HUES64 (cell line): Measurements from ENCODE around the gene STK10.

Experiments used
- H3K27ac ChIP-seq: 2 replicates; pipeline ENCODE4 v1.7.0; 2013; ENCODE audit warnings: low read depth, low read length, inconsistent platforms
- H3K27me3 ChIP-seq: 2 replicates; pipeline ENCODE4 v1.6.1; 2013; ENCODE audit warnings: mild to moderate bottlenecking, low read length; ENCODE audit not compliant: insufficient read depth
- H3K36me3 ChIP-seq: 2 replicates; pipeline ENCODE4 v1.6.1; 2013; ENCODE audit warnings: mild to moderate bottlenecking, low read length; ENCODE audit not compliant: insufficient read depth
- H3K4me1 ChIP-seq: 2 replicates; pipeline ENCODE4 v1.6.1; 2013; ENCODE audit warnings: mild to moderate bottlenecking, low read length, moderate library complexity; ENCODE audit not compliant: insufficient read depth
- H3K4me3 ChIP-seq: 2 replicates; pipeline ENCODE4 v1.5.1; 2013; ENCODE audit warnings: mild to moderate bottlenecking, low read length, moderate library complexity
- H3K9ac ChIP-seq: 2 replicates; pipeline ENCODE4 v1.6.1; 2013; ENCODE audit warnings: mild to moderate bottlenecking, low read depth, low read length
- H3K9me3 ChIP-seq: 2 replicates; pipeline ENCODE4 v1.6.1; 2013; ENCODE audit warnings: low read depth, low read length; ENCODE audit not compliant: insufficient read depth
- WGBS: fragments of 150-250, 120-280 bp; methylation state at CpG from one replicate; pipeline ENCODE4 v1.1.7; 2013; ENCODE audit warnings: missing lambda C conversion rate; 5-methylcytosine and 5-hydroxymethylcytosine counted together

STK10 gene

GRCh38 chr5:172105811-172106210 lies 82.2 kb downstream of the STK10 start:
- H3K36me3 ChIP-seq = no peaks in the 10 kb centered on the region
- H3K27me3 ChIP-seq = no peaks in the 10 kb centered on the region
- H3K4me1 ChIP-seq = peaks cover 29% of the 10 kb centered on the region
- no peak overlapping the region for H3K4me3 ChIP-seq
- no peaks in the 10 kb centered on the region for H3K9me3 ChIP-seq
- 95% methylated on average over 14 of the region's 14 CpGs for WGBS
- no peak overlapping the region for H3K9ac ChIP-seq
- H3K27ac ChIP-seq = no peak overlapping the region

GRCh38 chr5:172104801-172105701 lies 83.0 kb downstream of the STK10 start:
- 90% methylated on average over 17 of the region's 17 CpGs for WGBS
- peak overlapping the region; percentile 65; the same call in 1 of the 2 replicates for H3K27ac ChIP-seq

DNA sequence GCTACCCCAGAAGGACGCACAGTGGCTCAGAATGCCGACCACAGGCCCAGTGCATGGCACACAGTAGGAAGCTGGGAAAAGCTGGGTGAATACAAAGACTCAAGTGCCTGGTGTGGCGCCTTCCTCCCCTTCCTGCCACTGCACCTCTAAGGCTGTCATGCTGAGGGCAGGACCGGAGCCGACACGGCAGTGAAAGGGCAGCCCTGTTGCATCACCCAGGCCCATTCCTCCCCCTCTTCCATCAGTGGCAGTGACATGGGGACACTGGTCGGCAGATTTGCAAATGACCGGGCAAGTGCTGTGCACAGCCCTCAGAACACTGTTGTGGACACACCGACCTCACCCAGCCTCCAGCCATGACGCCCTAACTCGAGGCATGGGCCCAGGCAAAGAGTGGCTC lies 84.0 kb downstream of the STK10 start:
- no peak overlapping the region for H3K4me3 ChIP-seq
- peaks cover 29% of the 10 kb centered on the region for H3K4me1 ChIP-seq
- H3K27ac ChIP-seq = peak overlapping the region; percentile 65; the same call in 1 of the 2 replicates
- H3K27me3 ChIP-seq = no peaks in the 10 kb centered on the region
- H3K36me3 ChIP-seq = no peaks in the 10 kb centered on the region
- no peaks in the 10 kb centered on the region for H3K9me3 ChIP-seq
- 72% methylated on average over 11 of the region's 11 CpGs for whole genome bisulfite sequencing
- H3K9ac ChIP-seq = no peak overlapping the region

More at GRCh38 chr5:172104801-172105701, 83.0 kb downstream of the STK10 start:
- no peaks in the 10 kb centered on the region for H3K9me3 ChIP-seq
- H3K9ac ChIP-seq = no peak overlapping the region
- no peak overlapping the region for H3K4me3 ChIP-seq
- H3K36me3 ChIP-seq = no peaks in the 10 kb centered on the region
- no peaks in the 10 kb centered on the region for H3K27me3 ChIP-seq
- peaks cover 29% of the 10 kb centered on the region for H3K4me1 ChIP-seq

GRCh38 chr5:172102913-172103626 lies 85.0 kb downstream of the STK10 start:
- H3K27ac ChIP-seq = peak overlapping the region; percentile 69; the same call in 1 of the 2 replicates
- H3K9ac ChIP-seq = no peak overlapping the region
- WGBS = 42% methylated on average over 21 of the region's 21 CpGs
- no peaks in the 10 kb centered on the region for H3K27me3 ChIP-seq
- no peaks in the 10 kb centered on the region for H3K36me3 ChIP-seq
- peaks cover 29% of the 10 kb centered on the region for H3K4me1 ChIP-seq
- no peak overlapping the region for H3K4me3 ChIP-seq
- no peaks in the 10 kb centered on the region for H3K9me3 ChIP-seq

GRCh38 chr5:172102218-172102870 lies 85.7 kb downstream of the STK10 start:
- 93% methylated on average over 22 of the region's 22 CpGs for WGBS

DNA sequence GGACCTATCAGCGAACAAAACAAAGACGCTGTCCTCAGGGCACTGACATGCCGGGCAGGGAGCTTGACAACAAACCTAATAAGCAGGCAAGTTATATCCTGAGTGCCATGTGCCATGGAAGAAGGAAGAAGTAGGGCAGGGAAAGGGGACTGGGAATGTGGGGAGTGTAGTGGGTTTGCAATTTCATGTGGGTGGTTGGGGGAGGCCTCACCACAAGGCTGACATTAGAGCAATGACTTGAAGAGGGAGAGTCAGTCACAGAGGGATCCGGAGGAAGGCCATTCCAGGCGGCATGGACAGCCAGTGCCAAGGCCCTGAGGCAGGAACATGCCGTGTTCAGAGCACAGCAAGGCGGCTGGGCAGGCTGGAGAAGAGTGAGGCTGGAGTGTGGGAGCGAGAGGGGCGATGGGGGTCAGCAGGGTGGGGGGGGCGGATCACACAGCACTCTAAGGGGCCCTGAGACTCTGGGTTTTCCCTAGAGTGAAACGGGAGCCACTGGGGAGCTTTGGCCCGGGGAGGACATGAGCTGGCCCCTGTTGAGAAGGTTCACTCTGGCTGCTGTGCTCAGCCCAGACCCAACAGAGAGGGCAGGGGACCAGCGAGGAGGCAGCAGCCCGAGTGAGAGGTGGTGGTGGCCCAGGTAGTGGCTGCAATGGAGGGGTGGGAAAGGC lies 86.3 kb downstream of the STK10 start:
- H3K9ac ChIP-seq = no peak overlapping the region
- H3K9me3 ChIP-seq = no peaks in the 10 kb centered on the region
- H3K27me3 ChIP-seq = no peaks in the 10 kb centered on the region
- no peak overlapping the region for H3K4me3 ChIP-seq
- no peaks in the 10 kb centered on the region for H3K36me3 ChIP-seq
- WGBS = 93% methylated on average over 14 of the region's 14 CpGs
- H3K27ac ChIP-seq = no peak overlapping the region
- peaks cover 21% of the 10 kb centered on the region for H3K4me1 ChIP-seq

More at GRCh38 chr5:172102218-172102870, 85.7 kb downstream of the STK10 start:
- H3K27me3 ChIP-seq = no peaks in the 10 kb centered on the region
- no peak overlapping the region for H3K27ac ChIP-seq
- no peaks in the 10 kb centered on the region for H3K9me3 ChIP-seq
- H3K9ac ChIP-seq = no peak overlapping the region
- peaks cover 25% of the 10 kb centered on the region for H3K4me1 ChIP-seq
- H3K4me3 ChIP-seq = no peak overlapping the region
- H3K36me3 ChIP-seq = no peaks in the 10 kb centered on the region

- Histone ChIP-seq H3K36me3 (no peaks in the 10 kb centered on the region), H3K4me3 (no peak overlapping the region)
- WGBS = 95% methylated on average over 4 of the region's 4 CpGs
Observed at GRCh38 chr5:172098883-172099282, 89.1 kb downstream of the STK10 start.

GRCh38 chr5:172098046-172098445 lies 90.0 kb downstream of the STK10 start:
- 95% methylated on average over 6 of the region's 6 CpGs for WGBS
- Histone ChIP-seq H3K4me1 (peaks cover 15% of the 10 kb centered on the region), H3K36me3 (0 out of 2 replicates have a peak, but pooled peaks cover 3% of the 10 kb centered on the region), H3K27me3 (no peaks in the 10 kb centered on the region), H3K9me3 (no peaks in the 10 kb centered on the region), H3K27ac (no peak overlapping the region), H3K4me3 (no peak overlapping the region), H3K9ac (no peak overlapping the region)

More at GRCh38 chr5:172098883-172099282, 89.1 kb downstream of the STK10 start:
- Histone ChIP-seq H3K4me1 (peaks cover 23% of the 10 kb centered on the region), H3K9me3 (no peaks in the 10 kb centered on the region), H3K9ac (no peak overlapping the region), H3K27ac (no peak overlapping the region), H3K27me3 (no peaks in the 10 kb centered on the region)

- WGBS = 95% methylated on average over 14 of the region's 14 CpGs
- Histone ChIP-seq H3K4me3 (no peak overlapping the region), H3K4me1 (peaks cover 8% of the 10 kb centered on the region), H3K27ac (no peak overlapping the region), H3K27me3 (no peaks in the 10 kb centered on the region), H3K9ac (no peak overlapping the region), H3K9me3 (no peaks in the 10 kb centered on the region), H3K36me3 (0 out of 2 replicates have a peak, but pooled peaks cover 4% of the 10 kb centered on the region)
Observed at GRCh38 chr5:172097356-172097755, 90.7 kb downstream of the STK10 start.

- H3K9ac ChIP-seq = no peak overlapping the region
- H3K27ac ChIP-seq = no peak overlapping the region
- 0 out of 2 replicates have a peak, but pooled peaks cover 4% of the 10 kb centered on the region for H3K36me3 ChIP-seq
- no peak overlapping the region for H3K4me3 ChIP-seq
- WGBS = 84% methylated on average over 20 of the region's 21 CpGs
- H3K4me1 ChIP-seq = peaks cover 8% of the 10 kb centered on the region
- H3K9me3 ChIP-seq = no peaks in the 10 kb centered on the region
- no peaks in the 10 kb centered on the region for H3K27me3 ChIP-seq
Observed at GRCh38 chr5:172096207-172096940, 91.7 kb downstream of the STK10 start.
